Measurements from ENCODE around the gene BUB1. TPM values are rescaled to one million over a fixed set of nuclear protein-coding genes. Genes with fewer than 3 reads are reported as not detected.
"Not testable (repeated sequence)": the region's sequence is repeated elsewhere in the genome, so short reads cannot be mapped to it uniquely, and the experiment has no call there.

Gene BUB1
- total RNA-seq, 1 experiment from 2014 or later = 80.2 TPM

DNA sequence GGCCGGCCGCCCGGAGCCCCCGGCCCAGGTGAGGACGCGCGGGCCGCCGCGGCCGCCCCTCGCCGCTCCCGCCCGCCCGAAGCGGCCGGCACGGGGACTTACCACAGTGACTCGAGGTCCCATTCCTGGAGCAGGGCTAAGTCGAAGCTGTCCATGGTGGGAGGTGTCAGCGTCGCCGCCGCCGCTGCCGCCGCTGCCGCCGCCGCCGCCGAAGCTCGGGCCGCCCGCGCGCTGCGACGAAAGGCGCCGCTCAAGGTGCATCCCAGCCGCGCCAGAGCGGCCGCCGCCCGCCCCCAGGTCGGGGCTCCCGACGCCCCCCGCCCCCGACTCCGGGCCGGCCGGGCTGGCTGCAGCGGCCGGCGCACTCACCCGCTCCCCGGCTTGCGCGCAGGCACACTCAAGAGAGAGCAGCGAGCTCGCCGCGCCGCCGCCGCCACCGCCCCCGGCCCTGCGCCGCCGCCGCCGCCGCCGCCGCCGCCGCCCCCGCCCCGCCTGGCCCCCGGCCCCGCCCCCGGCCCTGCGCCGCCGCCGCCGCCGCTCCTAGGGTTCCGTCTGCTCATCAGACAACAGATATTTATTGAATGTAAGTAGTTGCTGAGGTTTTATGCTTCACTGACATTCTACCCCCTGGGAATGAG is 67.1 kb downstream of the BUB1 start:
- POLR2A ChIA-PET; H3K36me3 ChIP-seq (ENCODE audit: control insufficient read depth in 1 of 2, insufficient read depth in 2 of 2, low read length in 2 of 2); H2AFZ ChIP-seq (ENCODE audit: low read depth, low read length, poor library complexity, severe bottlenecking); RAD21 ChIA-PET (ENCODE audit: low non-redundant PET in 1 of 2, low total read pairs in 2 of 2, uncharacterized antibody in 2 of 2, unreplicated experiment in 2 of 2); H3K4me1 ChIP-seq (ENCODE audit: control insufficient read depth in 1 of 2, insufficient read depth in 2 of 2, low read length in 2 of 2); intact Hi-C loops (cut with micrococcal nuclease); CTCF ChIA-PET; H3K4me3 ChIP-seq (replicated peaks in 1 of 2; ENCODE audit: low read depth in 1 of 2, low read length in 2 of 2); H3K9me2 ChIP-seq (ENCODE audit: insufficient read depth); BruUV-seq (replicated peaks); H4K20me1 ChIP-seq (ENCODE audit: insufficient read depth); H3K27me3 ChIP-seq (ENCODE audit: insufficient read depth, low read length); DNase-seq (ENCODE audit: low read depth, low spot score); H3K9me3 ChIP-seq (ENCODE audit: control insufficient read depth in 1 of 2, insufficient read depth in 1 of 2, low read depth in 1 of 2, low read length in 2 of 2); H3K79me2 ChIP-seq (ENCODE audit: insufficient read depth, low read length); H3K4me2 ChIP-seq (ENCODE audit: low read length); H3K27ac ChIP-seq (ENCODE audit: low read depth, low read length); H3K9ac ChIP-seq (ENCODE audit: low read length): not testable (repeated sequence)
- peak; percentile 79 for ATAC-seq

DNA sequence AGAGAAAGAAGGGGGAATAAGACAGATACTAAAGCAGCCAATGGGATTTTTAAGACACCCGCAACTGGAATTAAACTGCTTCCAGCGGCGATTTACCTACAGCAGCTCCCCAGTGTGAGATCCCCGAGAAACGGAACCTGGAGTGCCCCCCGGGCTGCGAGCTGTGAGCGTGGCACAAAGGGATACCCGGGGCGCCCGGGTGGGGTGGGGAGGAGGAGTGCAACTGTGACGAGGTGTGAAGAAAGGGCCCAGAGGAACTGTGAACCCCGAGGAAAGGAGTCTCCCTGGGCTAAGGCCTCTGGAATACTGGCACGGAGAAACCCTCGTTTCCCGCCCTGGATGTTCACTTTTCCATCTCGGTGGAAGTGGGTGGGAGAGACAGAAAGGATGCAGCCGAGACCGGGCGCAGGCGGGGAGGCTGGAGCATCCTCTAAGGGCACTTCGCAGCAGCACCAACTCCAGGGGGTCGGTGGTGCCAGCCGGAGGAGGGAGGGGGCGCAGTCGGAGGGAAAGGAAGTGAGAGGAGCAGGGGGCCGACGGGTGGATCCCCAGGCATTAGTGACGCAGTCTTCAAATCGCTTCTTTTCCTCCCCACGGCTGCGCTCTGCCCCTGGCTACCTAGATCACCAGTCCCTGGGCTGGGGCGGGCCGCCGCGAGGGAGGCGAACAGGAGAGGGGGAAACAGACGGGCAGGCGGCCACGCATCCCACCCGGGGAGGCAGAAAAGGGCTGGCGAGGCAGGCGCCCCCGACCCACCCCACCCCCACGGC is 67.8 kb downstream of the BUB1 start:
- H3K27ac ChIP-seq (ENCODE audit: low read depth, low read length); H2AFZ ChIP-seq (ENCODE audit: low read depth, low read length, poor library complexity, severe bottlenecking); POLR2A ChIA-PET; BruUV-seq (replicated peaks); H3K27me3 ChIP-seq (ENCODE audit: insufficient read depth, low read length); H3K9me2 ChIP-seq (ENCODE audit: insufficient read depth); H3K36me3 ChIP-seq (ENCODE audit: control insufficient read depth in 1 of 2, insufficient read depth in 2 of 2, low read length in 2 of 2); DNase-seq (ENCODE audit: low read depth, low spot score); H3K4me3 ChIP-seq (replicated peaks in 1 of 2; ENCODE audit: low read depth in 1 of 2, low read length in 2 of 2); H3K9me3 ChIP-seq (ENCODE audit: control insufficient read depth in 1 of 2, insufficient read depth in 1 of 2, low read depth in 1 of 2, low read length in 2 of 2); H3K4me1 ChIP-seq (ENCODE audit: control insufficient read depth in 1 of 2, insufficient read depth in 2 of 2, low read length in 2 of 2); intact Hi-C loops (cut with micrococcal nuclease); H3K4me2 ChIP-seq (ENCODE audit: low read length); H3K79me2 ChIP-seq (ENCODE audit: insufficient read depth, low read length); RAD21 ChIA-PET (ENCODE audit: low non-redundant PET in 1 of 2, low total read pairs in 2 of 2, uncharacterized antibody in 2 of 2, unreplicated experiment in 2 of 2); H4K20me1 ChIP-seq (ENCODE audit: insufficient read depth); CTCF ChIA-PET; H3K9ac ChIP-seq (ENCODE audit: low read length): not testable (repeated sequence)
- ATAC-seq = peak; percentile 39

DNA sequence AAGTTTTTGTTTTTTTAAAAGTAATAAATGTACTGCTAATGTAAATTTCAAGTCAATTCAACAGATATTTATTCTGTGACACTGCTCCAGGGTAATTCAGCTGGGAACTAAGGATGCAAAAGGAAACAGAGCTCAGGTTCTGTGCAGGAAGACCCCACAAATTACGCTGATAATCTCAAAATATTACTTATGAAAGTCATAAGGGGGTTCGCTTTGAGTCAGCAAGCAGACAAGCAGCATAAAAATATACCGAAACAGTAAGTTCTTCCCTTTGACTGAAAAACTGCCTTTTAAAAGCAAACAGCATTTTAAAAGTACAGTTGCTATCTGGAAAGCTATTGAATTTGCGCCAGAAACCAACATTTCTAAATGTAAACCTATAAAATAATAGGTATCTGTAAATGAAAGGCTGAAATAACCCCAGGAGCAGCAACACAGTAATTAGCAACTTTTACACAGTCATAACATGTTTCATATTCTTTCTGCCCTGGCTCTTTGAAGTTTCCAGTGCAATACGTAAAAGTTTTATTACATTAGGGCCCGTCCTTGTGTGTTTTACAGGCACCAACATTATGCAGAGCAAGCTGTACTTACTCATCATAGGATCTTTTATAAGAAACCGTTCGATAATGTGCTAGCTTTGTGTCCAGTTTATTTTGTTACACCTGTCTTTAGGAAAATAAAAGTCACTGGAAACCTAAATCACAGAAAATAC is 68.9 kb downstream of the BUB1 start:
- H3K79me2 ChIP-seq (ENCODE audit: insufficient read depth, low read length); ATAC-seq; H3K4me1 ChIP-seq (ENCODE audit: control insufficient read depth in 1 of 2, insufficient read depth in 2 of 2, low read length in 2 of 2); RAD21 ChIA-PET (ENCODE audit: low non-redundant PET in 1 of 2, low total read pairs in 2 of 2, uncharacterized antibody in 2 of 2, unreplicated experiment in 2 of 2); H3K9ac ChIP-seq (ENCODE audit: low read length); H3K9me3 ChIP-seq (ENCODE audit: control insufficient read depth in 1 of 2, insufficient read depth in 1 of 2, low read depth in 1 of 2, low read length in 2 of 2); intact Hi-C loops (cut with micrococcal nuclease); H2AFZ ChIP-seq (ENCODE audit: low read depth, low read length, poor library complexity, severe bottlenecking); CTCF ChIA-PET; BruUV-seq (replicated peaks); H4K20me1 ChIP-seq (ENCODE audit: insufficient read depth); POLR2A ChIA-PET; H3K4me3 ChIP-seq (replicated peaks in 1 of 2; ENCODE audit: low read depth in 1 of 2, low read length in 2 of 2); H3K9me2 ChIP-seq (ENCODE audit: insufficient read depth); H3K36me3 ChIP-seq (ENCODE audit: control insufficient read depth in 1 of 2, insufficient read depth in 2 of 2, low read length in 2 of 2); DNase-seq (ENCODE audit: low read depth, low spot score); H3K27ac ChIP-seq (ENCODE audit: low read depth, low read length); H3K27me3 ChIP-seq (ENCODE audit: insufficient read depth, low read length); H3K4me2 ChIP-seq (ENCODE audit: low read length): not testable (repeated sequence)

DNA sequence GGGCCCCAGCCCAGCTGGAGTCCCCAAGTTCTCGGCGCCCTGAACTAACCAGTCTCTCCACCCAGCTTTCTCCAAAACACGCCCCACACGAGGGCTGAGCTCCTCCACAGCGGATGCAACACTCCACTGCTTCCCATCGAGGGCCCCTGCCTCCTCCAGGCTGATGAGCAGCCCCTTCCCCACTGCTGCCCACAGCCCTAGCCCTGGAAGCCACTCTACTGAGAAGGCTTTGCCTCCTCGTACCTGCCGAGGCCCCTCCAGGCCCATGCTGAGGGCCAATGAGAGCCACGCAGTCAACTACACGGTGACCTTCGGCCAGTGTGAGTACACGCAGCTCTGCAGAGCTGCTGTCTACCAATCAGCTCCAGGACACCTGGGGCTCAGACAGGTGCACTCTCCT is 72.8 kb downstream of the BUB1 start:
- ATAC-seq; POLR2A ChIA-PET; H3K4me3 ChIP-seq (replicated peaks in 1 of 2; ENCODE audit: low read depth in 1 of 2, low read length in 2 of 2); H3K4me2 ChIP-seq (ENCODE audit: low read length); H3K9me2 ChIP-seq (ENCODE audit: insufficient read depth); H3K27me3 ChIP-seq (ENCODE audit: insufficient read depth, low read length); RAD21 ChIA-PET (ENCODE audit: low non-redundant PET in 1 of 2, low total read pairs in 2 of 2, uncharacterized antibody in 2 of 2, unreplicated experiment in 2 of 2); H2AFZ ChIP-seq (ENCODE audit: low read depth, low read length, poor library complexity, severe bottlenecking); H3K27ac ChIP-seq (ENCODE audit: low read depth, low read length); H3K9me3 ChIP-seq (ENCODE audit: control insufficient read depth in 1 of 2, insufficient read depth in 1 of 2, low read depth in 1 of 2, low read length in 2 of 2); H3K4me1 ChIP-seq (ENCODE audit: control insufficient read depth in 1 of 2, insufficient read depth in 2 of 2, low read length in 2 of 2); H3K79me2 ChIP-seq (ENCODE audit: insufficient read depth, low read length); CTCF ChIA-PET; DNase-seq (ENCODE audit: low read depth, low spot score); H4K20me1 ChIP-seq (ENCODE audit: insufficient read depth); intact Hi-C loops (cut with micrococcal nuclease); H3K36me3 ChIP-seq (ENCODE audit: control insufficient read depth in 1 of 2, insufficient read depth in 2 of 2, low read length in 2 of 2); H3K9ac ChIP-seq (ENCODE audit: low read length); BruUV-seq (replicated peaks): not testable (repeated sequence)
